ENCODE measurements around the gene TRAFD1. TPM values are rescaled to one million over a fixed set of nuclear protein-coding genes. Genes with fewer than 3 reads are reported as not detected.

TRAFD1 gene
- total and polyA plus RNA-seq, 2 of the 13 experiments (the other 11 are each of a cell fraction or from before 2014, with no cell fraction given), result 9.5 to 20.9 TPM

DNA sequence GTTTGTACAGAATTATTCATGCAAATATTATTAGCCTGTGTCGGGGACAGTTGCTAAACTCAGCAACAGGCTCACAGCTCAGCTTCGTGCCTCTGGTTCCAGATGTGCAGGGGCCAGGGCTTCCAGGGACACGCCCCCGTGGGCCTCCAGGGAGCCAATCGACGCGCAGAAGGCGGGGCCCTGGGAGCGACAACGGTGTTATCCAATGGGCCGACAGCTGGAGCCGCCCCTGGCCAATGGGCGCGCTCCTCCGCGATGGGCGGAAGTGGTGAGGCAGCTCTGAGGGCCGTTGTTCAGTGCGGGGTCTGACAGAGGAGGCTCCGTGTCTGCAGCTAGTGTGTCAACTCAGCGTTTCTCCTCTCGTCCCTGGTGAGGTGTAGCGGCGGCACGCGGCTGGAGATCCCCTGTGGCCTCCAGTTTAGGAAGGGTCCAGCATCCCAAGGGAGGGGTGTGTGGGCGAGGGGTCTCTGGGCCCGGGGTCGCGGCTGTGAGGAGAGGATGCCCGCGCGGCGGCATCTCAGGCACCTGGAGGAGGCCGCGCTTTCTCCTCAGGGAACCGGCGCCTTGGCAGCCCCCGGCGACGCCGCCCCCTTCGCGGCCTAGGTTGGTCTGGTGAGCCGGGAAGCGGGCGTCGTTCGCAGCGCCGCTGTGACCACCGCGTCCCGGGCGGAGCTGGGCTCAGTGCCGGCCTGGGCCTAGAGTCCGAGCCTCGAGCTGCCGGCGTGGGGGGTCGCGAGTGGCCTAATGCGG, at the start of gene TRAFD1 (continued):
- TF ChIP-seq KDM5A (IDR thresholded peaks at IDR 0.05; ENCODE audit: borderline replicate concordance, low read length) (no peak; the same call in 1 of the 2 replicates), ZNF839 (CRISPR knock-in tag; IDR thresholded peaks at IDR 0.05; ENCODE audit: borderline replicate concordance) (no peak), ZNF382 (CRISPR knock-in tag; IDR thresholded peaks at IDR 0.05; ENCODE audit: borderline replicate concordance) (no peak), MEIS1 (CRISPR knock-in tag; IDR thresholded peaks at IDR 0.05; ENCODE audit: borderline replicate concordance) (peak; percentile 73; the same call in 1 of the 2 replicates), ZNF230 (CRISPR knock-in tag; IDR thresholded peaks at IDR 0.05) (peak; percentile 69; the same call in 1 of the 2 replicates), NFATC3 (CRISPR knock-in tag; IDR thresholded peaks at IDR 0.05) (no peak), RFX1 (IDR thresholded peaks at IDR 0.05) (no peak), ZNF556 (CRISPR knock-in tag; IDR thresholded peaks at IDR 0.05; ENCODE audit: borderline replicate concordance) (peak; percentile 47; the same call in 1 of the 2 replicates)
- TF ChIP-seq, protein P1, sequence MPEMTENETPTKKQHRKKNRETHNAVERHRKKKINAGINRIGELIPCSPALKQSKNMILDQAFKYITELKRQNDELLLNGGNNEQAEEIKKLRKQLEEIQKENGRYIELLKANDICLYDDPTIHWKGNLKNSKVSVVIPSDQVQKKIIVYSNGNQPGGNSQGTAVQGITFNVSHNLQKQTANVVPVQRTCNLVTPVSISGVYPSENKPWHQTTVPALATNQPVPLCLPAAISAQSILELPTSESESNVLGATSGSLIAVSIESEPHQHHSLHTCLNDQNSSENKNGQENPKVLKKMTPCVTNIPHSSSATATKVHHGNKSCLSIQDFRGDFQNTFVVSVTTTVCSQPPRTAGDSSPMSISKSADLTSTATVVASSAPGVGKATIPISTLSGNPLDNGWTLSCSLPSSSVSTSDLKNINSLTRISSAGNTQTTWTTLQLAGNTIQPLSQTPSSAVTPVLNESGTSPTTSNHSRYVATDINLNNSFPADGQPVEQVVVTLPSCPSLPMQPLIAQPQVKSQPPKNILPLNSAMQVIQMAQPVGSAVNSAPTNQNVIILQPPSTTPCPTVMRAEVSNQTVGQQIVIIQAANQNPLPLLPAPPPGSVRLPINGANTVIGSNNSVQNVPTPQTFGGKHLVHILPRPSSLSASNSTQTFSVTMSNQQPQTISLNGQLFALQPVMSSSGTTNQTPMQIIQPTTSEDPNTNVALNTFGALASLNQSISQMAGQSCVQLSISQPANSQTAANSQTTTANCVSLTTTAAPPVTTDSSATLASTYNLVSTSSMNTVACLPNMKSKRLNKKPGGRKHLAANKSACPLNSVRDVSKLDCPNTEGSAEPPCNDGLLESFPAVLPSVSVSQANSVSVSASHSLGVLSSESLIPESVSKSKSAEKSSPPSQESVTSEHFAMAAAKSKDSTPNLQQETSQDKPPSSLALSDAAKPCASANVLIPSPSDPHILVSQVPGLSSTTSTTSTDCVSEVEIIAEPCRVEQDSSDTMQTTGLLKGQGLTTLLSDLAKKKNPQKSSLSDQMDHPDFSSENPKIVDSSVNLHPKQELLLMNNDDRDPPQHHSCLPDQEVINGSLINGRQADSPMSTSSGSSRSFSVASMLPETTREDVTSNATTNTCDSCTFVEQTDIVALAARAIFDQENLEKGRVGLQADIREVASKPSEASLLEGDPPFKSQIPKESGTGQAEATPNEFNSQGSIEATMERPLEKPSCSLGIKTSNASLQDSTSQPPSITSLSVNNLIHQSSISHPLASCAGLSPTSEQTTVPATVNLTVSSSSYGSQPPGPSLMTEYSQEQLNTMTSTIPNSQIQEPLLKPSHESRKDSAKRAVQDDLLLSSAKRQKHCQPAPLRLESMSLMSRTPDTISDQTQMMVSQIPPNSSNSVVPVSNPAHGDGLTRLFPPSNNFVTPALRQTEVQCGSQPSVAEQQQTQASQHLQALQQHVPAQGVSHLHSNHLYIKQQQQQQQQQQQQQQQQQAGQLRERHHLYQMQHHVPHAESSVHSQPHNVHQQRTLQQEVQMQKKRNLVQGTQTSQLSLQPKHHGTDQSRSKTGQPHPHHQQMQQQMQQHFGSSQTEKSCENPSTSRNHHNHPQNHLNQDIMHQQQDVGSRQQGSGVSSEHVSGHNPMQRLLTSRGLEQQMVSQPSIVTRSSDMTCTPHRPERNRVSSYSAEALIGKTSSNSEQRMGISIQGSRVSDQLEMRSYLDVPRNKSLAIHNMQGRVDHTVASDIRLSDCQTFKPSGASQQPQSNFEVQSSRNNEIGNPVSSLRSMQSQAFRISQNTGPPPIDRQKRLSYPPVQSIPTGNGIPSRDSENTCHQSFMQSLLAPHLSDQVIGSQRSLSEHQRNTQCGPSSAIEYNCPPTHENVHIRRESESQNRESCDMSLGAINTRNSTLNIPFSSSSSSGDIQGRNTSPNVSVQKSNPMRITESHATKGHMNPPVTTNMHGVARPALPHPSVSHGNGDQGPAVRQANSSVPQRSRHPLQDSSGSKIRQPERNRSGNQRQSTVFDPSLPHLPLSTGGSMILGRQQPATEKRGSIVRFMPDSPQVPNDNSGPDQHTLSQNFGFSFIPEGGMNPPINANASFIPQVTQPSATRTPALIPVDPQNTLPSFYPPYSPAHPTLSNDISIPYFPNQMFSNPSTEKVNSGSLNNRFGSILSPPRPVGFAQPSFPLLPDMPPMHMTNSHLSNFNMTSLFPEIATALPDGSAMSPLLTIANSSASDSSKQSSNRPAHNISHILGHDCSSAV (CRISPR knock-in tag; IDR thresholded peaks at IDR 0.05; ENCODE audit: borderline replicate concordance), result no peak
- TF ChIP-seq, protein P2, sequence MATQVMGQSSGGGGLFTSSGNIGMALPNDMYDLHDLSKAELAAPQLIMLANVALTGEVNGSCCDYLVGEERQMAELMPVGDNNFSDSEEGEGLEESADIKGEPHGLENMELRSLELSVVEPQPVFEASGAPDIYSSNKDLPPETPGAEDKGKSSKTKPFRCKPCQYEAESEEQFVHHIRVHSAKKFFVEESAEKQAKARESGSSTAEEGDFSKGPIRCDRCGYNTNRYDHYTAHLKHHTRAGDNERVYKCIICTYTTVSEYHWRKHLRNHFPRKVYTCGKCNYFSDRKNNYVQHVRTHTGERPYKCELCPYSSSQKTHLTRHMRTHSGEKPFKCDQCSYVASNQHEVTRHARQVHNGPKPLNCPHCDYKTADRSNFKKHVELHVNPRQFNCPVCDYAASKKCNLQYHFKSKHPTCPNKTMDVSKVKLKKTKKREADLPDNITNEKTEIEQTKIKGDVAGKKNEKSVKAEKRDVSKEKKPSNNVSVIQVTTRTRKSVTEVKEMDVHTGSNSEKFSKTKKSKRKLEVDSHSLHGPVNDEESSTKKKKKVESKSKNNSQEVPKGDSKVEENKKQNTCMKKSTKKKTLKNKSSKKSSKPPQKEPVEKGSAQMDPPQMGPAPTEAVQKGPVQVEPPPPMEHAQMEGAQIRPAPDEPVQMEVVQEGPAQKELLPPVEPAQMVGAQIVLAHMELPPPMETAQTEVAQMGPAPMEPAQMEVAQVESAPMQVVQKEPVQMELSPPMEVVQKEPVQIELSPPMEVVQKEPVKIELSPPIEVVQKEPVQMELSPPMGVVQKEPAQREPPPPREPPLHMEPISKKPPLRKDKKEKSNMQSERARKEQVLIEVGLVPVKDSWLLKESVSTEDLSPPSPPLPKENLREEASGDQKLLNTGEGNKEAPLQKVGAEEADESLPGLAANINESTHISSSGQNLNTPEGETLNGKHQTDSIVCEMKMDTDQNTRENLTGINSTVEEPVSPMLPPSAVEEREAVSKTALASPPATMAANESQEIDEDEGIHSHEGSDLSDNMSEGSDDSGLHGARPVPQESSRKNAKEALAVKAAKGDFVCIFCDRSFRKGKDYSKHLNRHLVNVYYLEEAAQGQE (IDR thresholded peaks at IDR 0.05; ENCODE audit: borderline replicate concordance in 1 of 2, low read depth in 1 of 2, low read length in 2 of 2), result no peak
- TF ChIP-seq, protein P3, sequence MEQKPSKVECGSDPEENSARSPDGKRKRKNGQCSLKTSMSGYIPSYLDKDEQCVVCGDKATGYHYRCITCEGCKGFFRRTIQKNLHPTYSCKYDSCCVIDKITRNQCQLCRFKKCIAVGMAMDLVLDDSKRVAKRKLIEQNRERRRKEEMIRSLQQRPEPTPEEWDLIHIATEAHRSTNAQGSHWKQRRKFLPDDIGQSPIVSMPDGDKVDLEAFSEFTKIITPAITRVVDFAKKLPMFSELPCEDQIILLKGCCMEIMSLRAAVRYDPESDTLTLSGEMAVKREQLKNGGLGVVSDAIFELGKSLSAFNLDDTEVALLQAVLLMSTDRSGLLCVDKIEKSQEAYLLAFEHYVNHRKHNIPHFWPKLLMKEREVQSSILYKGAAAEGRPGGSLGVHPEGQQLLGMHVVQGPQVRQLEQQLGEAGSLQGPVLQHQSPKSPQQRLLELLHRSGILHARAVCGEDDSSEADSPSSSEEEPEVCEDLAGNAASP (CRISPR knock-in tag; IDR thresholded peaks at IDR 0.05; ENCODE audit: borderline replicate concordance), result no peak
- TF ChIP-seq, protein P4, sequence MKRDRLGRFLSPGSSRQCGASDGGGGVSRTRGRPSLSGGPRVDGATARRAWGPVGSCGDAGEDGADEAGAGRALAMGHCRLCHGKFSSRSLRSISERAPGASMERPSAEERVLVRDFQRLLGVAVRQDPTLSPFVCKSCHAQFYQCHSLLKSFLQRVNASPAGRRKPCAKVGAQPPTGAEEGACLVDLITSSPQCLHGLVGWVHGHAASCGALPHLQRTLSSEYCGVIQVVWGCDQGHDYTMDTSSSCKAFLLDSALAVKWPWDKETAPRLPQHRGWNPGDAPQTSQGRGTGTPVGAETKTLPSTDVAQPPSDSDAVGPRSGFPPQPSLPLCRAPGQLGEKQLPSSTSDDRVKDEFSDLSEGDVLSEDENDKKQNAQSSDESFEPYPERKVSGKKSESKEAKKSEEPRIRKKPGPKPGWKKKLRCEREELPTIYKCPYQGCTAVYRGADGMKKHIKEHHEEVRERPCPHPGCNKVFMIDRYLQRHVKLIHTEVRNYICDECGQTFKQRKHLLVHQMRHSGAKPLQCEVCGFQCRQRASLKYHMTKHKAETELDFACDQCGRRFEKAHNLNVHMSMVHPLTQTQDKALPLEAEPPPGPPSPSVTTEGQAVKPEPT (CRISPR knock-in tag; IDR thresholded peaks at IDR 0.05; ENCODE audit: low read depth), result no peak; the same call in 1 of the 2 replicates
